Stimulated activated memory B cell treated with anti-CD40 and anti-IgM and Interleukin-4, amounts not matched to agents 10 μg/mL and 1 μg/mL and 100 μg/mL, for 72 hours (primary cell): Measurements from ENCODE around the gene RAI14.

Experiments
- ATAC-seq: fragments of 150-1000 bp; cut with Tn5 transposase; 2 replicates; pipeline ENCODE4 v1.10.0; 2021
- H3K27ac Mint-ChIP-seq: one replicate; pipeline ENCODE4 v1.8.0; 2022; ENCODE audit warnings: mild to moderate bottlenecking, mixed read lengths
- H3K27me3 Mint-ChIP-seq: one replicate; pipeline ENCODE4 v1.8.0; 2022; ENCODE audit warnings: mixed read lengths
- H3K36me3 Mint-ChIP-seq: one replicate; pipeline ENCODE4 v1.8.0; 2022; ENCODE audit warnings: mixed read lengths
- H3K4me1 Mint-ChIP-seq: one replicate; pipeline ENCODE4 v1.8.0; 2022; ENCODE audit warnings: mixed read lengths
- H3K4me3 Mint-ChIP-seq: one replicate; pipeline ENCODE4 v1.8.0; 2022; ENCODE audit warnings: mild to moderate bottlenecking, moderate library complexity, mixed read lengths
- H3K9me3 Mint-ChIP-seq: one replicate; pipeline ENCODE4 v1.8.0; 2022; ENCODE audit warnings: mixed read lengths

RAI14 gene

DNA sequence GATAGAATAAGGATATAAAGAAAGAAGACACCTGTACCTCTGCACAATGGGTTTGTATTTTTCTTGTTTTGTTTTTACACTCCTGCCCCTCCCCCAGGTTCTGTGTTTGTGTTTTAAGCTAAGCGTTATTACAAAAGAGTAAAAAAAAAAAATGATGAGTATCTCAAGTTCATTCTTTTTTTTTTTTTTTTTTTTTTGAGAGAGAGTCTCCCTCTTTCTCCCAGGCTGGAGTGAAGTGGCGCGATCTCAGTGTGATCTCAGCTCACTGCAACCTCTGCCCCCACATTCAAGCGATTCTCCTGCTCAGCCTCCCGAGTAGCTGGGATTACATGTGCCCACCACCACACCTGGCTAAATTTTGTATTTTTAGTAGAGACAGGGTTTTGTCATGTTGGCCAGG lies 29.4 kb upstream of the RAI14 start:
- Mint-ChIP-seq H3K4me1 (no peaks in the 10 kb centered on the region), H3K4me3 (no peak overlapping the region), H3K9me3 (peaks cover 10% of the 10 kb centered on the region), H3K27me3 (peaks cover 10% of the 10 kb centered on the region), H3K36me3 (no peaks in the 10 kb centered on the region), H3K27ac (no peak overlapping the region)
- ATAC-seq, result no peak

DNA sequence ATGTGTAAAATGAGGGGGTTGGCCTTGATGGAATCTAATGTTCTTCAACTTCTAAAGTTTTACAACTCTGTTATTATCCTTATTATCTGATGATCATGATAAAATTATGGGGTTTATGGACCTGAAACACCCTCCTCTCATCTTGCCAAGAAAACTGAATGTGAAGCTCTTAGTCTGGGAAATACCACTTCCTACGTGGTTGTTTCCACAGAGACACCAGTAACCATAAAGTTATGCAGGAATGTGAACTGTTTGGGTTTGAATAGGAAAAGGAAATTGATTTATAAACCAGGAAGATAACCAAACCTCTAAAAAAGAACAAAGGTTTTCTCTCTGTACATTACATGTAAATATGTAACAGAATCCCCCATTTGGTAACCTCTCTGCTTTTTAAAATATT lies 28.3 kb upstream of the RAI14 start:
- Mint-ChIP-seq H3K27me3 (peaks cover 2% of the 10 kb centered on the region), H3K36me3 (no peaks in the 10 kb centered on the region), H3K9me3 (peaks cover 10% of the 10 kb centered on the region), H3K4me1 (no peaks in the 10 kb centered on the region), H3K4me3 (no peak overlapping the region), H3K27ac (no peak overlapping the region)
- no peak for ATAC-seq

DNA sequence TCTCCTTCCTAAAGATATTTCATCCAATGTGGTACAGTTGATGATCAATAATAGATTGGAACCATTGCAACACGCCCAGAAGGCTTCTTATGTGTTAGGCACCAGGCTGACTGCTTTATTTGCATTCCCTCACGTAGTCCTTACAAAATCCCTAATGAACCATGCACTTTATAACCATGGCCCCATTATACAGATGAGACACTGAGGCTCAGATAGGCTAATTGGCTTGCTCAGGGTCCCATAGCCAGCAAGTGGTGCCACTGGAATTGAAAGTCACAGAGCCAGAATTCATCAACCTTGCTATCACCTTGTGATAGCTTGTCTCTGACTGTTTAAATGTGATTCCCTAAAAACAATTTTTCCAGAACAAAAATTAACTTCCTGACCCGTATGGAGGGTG lies 27.8 kb upstream of the RAI14 start:
- no peaks in the 10 kb centered on the region for H3K36me3 Mint-ChIP-seq
- H3K27me3 Mint-ChIP-seq, result no peaks in the 10 kb centered on the region
- ATAC-seq, result no peak
- H3K9me3 Mint-ChIP-seq, result peaks cover 10% of the 10 kb centered on the region
- no peak overlapping the region for H3K27ac Mint-ChIP-seq
- no peak overlapping the region for H3K4me3 Mint-ChIP-seq
- no peaks in the 10 kb centered on the region for H3K4me1 Mint-ChIP-seq

DNA sequence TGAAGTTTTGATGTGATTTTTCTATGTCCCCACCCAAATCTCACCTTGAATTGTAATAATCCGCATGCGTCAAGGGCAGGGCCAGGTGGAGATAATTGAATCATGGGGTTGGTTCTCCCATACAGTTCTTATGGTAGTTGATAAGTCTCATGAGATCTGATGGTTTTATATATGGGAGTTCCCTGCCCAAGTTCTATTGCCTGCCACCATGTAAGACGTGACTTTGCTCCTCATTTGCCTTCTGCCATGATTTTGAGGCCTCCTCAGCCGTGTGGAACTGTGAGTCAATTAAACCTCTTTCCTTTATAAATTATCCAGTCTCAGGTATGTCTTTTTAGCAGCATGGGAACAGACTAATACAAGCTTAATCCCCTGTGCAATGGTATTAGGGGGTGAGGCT lies 25.5 kb upstream of the RAI14 start:
- peaks cover 11% of the 10 kb centered on the region for H3K9me3 Mint-ChIP-seq
- H3K27ac Mint-ChIP-seq, result no peak overlapping the region
- no peaks in the 10 kb centered on the region for H3K36me3 Mint-ChIP-seq
- no peaks in the 10 kb centered on the region for H3K4me1 Mint-ChIP-seq
- no peak overlapping the region for H3K4me3 Mint-ChIP-seq
- ATAC-seq, result no peak
- H3K27me3 Mint-ChIP-seq, result no peaks in the 10 kb centered on the region

DNA sequence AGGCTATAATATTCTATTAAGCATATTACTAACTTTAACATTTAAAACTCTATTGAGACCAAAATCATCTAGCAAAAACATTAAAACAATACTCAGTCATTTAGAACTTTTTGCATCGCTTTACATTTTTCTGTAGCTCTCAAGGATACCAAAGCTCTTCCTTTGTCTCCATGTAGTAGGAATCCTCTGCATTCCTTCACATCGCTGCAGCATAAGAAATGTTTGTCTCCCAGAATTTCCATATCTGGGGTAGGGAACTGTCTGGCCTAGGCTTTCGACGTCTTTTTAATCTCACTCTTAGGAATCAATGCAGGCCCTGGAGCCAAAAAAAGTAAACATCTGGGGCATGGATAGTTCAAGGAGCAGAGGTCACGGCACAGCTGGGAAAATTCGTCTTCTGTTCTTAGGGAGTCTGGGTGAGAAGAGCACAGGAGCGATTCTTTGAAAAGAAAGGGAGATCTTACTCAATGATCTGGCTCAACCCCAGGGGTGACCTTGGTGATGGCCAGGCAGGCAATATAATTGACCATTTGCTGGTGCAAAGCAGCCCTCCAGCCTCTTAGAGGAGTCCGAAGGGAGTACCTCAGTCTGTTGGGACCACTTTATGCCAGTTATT lies 23.2 kb upstream of the RAI14 start:
- no peak overlapping the region for H3K4me3 Mint-ChIP-seq
- H3K4me1 Mint-ChIP-seq, result no peaks in the 10 kb centered on the region
- H3K27me3 Mint-ChIP-seq, result no peaks in the 10 kb centered on the region
- ATAC-seq, result no peak
- H3K9me3 Mint-ChIP-seq, result peaks cover 16% of the 10 kb centered on the region
- H3K36me3 Mint-ChIP-seq, result no peaks in the 10 kb centered on the region
- no peak overlapping the region for H3K27ac Mint-ChIP-seq

DNA sequence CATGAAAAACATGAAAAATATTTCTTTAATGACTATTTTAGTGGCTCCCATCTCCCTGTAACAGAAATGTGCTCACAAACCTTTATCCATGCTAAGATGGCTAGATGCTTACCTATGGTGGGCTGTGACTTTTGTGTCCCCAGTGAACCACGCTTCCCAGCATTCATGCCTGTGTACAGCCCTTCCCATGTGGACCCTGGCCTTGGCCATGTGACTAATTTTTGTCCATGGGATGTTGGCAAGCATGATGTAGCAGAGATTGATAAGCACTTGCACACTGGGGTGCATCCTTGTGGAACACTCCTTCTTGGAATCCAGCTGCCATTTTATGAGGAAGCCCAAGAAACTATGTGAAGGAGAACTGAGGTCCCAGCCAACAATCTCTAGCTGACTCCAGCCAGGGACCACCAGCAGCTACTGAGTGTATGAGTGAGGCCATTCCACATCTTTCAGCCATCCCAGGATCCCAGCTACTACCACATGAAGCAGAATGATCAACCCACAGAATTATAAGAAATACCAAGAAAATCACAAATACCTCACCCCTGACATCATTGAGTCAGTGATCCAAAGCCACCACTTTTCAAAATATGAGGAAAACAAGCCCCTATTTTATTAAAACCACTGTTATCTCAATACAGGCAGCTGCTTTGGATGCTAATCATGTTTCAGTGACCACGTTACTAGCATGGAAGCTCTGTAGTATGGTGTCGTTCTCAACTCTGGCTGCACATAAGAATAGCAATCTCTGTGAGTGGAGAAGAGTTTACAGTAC lies 16.1 kb upstream of the RAI14 start:
- peaks cover 16% of the 10 kb centered on the region for H3K27me3 Mint-ChIP-seq
- ATAC-seq, result no peak

DNA sequence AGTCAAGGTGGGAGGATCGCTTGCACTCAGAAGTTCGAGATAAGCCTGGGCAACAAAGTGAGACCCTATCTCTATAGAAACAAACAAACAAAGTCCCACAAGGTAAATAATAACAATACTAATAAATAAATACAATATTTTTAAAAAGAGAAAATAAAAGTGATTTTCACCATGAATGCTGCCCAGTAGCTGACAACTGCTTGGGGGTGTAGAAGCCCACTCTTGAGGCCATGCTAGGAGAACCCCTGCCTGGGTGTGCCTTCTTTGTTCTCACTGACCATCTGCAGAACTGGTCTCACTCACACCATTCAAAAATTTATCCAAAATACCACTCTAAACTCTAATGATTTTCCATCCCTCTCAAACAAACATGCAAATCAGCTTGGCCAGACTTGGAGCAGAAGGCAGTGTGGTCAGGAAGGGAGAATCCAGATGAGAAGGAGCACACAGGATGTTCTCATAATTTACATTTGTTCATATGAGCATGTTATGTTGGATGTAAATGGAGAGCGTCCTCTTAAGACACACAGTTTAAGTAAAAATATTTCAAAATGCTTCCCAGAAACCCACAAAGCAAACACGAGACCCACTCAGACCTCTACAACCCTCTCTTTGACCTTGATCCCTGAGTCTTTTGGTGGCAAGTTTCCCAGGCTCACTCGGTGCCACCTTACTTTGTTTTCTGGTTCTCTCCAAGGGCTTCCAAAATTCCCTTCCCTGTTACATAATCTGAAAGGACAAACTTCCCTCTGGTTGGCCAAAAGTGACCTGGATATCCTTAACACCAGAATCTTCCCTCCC lies 7.9 kb upstream of the RAI14 start:
- peaks cover 70% of the 10 kb centered on the region for H3K27me3 Mint-ChIP-seq
- ATAC-seq, result no peak
- no peak overlapping the region for H3K27ac Mint-ChIP-seq
- H3K4me3 Mint-ChIP-seq, result no peak overlapping the region
- H3K4me1 Mint-ChIP-seq, result no peaks in the 10 kb centered on the region
- H3K9me3 Mint-ChIP-seq, result no peaks in the 10 kb centered on the region
- H3K36me3 Mint-ChIP-seq, result no peaks in the 10 kb centered on the region

More for the DNA sequence above, 16.1 kb upstream of the RAI14 start:
- Mint-ChIP-seq H3K4me3 (no peak overlapping the region), H3K4me1 (no peaks in the 10 kb centered on the region), H3K27ac (no peak overlapping the region), H3K9me3 (peaks cover 6% of the 10 kb centered on the region), H3K36me3 (no peaks in the 10 kb centered on the region)

DNA sequence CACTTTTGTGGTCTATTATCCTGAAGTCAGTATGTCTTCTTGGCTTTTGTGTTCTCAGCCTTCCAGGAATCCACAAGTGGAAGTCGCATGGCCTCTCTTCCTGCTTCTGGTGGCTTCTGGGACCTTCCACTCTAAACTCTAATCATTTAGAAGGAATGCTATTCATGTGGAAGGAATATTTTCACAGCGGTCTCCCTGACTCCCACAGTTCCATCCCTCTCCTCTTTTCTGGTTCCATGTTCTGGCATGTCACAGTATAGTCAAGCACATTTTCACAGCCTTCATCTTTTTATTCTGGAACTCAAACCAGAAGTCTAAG lies 7.3 kb upstream of the RAI14 start:
- peaks cover 73% of the 10 kb centered on the region for H3K27me3 Mint-ChIP-seq
- no peak for ATAC-seq

DNA sequence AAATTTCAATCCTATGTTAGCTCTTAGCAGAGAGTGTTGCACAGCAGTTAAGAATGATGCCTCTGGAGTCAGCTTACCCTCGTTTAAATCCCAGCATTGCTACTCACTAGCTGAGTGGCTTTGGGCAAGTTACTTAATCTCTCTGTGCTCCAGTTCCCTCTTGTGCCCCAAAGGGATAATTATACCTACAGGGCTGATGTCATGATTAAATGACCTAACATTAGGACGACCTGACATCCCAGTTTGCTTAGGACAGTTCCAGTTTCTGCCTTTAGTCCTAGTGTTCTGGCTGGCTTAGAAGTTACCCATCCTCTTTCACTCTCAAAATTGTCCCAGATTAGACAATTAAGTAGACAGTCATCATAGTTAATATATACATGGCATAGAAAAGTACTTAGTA lies 4.3 kb upstream of the RAI14 start:
- Mint-ChIP-seq H3K27ac (no peak overlapping the region), H3K4me1 (peaks cover 10% of the 10 kb centered on the region), H3K9me3 (no peaks in the 10 kb centered on the region), H3K36me3 (no peaks in the 10 kb centered on the region), H3K27me3 (peaks cover 62% of the 10 kb centered on the region), H3K4me3 (no peak overlapping the region)
- no peak for ATAC-seq

More for the DNA sequence above, 7.3 kb upstream of the RAI14 start:
- Mint-ChIP-seq H3K9me3 (no peaks in the 10 kb centered on the region), H3K4me1 (no peaks in the 10 kb centered on the region), H3K36me3 (no peaks in the 10 kb centered on the region), H3K27ac (no peak overlapping the region), H3K4me3 (no peak overlapping the region)

DNA sequence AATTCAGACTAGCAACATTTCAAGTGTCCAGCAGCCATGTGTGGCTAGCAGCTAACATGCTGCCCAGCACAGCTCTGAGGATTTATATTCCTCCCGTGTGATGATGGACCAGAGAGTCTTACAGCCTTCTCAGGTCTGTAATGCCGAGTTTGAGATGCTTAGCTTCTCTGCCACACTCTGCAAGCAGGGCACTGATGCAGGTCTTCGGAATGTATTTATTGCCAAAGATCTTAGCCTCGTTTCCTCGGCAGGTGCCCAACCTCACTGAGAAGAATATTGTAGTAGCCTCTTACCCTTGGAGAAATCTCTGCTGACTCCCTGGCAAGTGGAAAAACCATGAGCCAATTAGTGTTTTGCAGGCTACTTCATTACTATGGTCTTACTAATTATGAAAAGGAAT lies 3.7 kb upstream of the RAI14 start:
- no peak overlapping the region for H3K4me3 Mint-ChIP-seq
- no peak for ATAC-seq
- peaks cover 13% of the 10 kb centered on the region for H3K4me1 Mint-ChIP-seq
- H3K27me3 Mint-ChIP-seq, result peaks cover 61% of the 10 kb centered on the region
- H3K9me3 Mint-ChIP-seq, result no peaks in the 10 kb centered on the region
- H3K36me3 Mint-ChIP-seq, result no peaks in the 10 kb centered on the region
- no peak overlapping the region for H3K27ac Mint-ChIP-seq

DNA sequence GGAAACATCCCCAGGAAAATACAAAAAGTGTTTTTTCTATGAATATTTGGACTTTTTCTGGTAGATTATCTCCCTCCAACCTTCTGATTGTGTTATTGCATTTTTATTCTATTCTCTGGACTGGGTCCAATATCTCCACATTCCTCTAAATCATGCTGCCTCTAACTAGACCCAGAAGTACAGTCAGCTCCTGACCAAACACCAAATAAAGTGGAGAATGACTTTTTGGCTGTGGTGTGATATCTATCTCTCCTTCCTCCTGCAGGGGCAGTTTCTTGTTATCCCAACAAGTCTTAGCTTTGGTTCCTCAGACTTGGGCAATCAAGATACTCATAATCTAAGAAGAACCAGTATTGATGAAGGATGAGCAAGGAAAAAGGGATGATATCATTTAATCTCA lies 3.2 kb upstream of the RAI14 start:
- Mint-ChIP-seq H3K9me3 (no peaks in the 10 kb centered on the region), H3K36me3 (no peaks in the 10 kb centered on the region), H3K27ac (no peak overlapping the region), H3K4me1 (peaks cover 17% of the 10 kb centered on the region), H3K4me3 (no peak overlapping the region), H3K27me3 (peaks cover 64% of the 10 kb centered on the region)
- no peak for ATAC-seq

DNA sequence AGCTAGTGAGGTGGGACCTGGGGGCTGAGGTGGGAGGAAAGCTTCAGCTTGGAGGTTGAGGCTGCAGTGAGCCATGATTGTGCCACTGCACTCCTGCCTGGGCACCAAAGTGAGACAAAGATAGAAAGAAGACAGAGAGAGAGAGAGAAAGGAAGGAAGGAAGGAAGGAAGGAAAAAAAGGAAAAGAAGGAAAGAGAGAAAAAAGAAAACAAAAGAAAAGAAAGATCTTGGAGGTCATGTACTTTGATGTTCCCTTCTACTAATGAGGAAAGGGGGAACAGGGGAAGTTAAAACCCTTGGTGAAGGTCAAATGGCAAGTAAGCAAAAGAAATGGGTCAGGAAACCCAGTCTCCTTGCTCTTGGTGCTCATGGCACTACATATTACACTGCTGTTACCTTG lies 2.4 kb upstream of the RAI14 start:
- H3K9me3 Mint-ChIP-seq, result no peaks in the 10 kb centered on the region
- H3K27ac Mint-ChIP-seq, result no peak overlapping the region
- H3K27me3 Mint-ChIP-seq, result peaks cover 64% of the 10 kb centered on the region
- H3K36me3 Mint-ChIP-seq, result no peaks in the 10 kb centered on the region
- ATAC-seq, result no peak
- no peak overlapping the region for H3K4me3 Mint-ChIP-seq
- peaks cover 19% of the 10 kb centered on the region for H3K4me1 Mint-ChIP-seq

DNA sequence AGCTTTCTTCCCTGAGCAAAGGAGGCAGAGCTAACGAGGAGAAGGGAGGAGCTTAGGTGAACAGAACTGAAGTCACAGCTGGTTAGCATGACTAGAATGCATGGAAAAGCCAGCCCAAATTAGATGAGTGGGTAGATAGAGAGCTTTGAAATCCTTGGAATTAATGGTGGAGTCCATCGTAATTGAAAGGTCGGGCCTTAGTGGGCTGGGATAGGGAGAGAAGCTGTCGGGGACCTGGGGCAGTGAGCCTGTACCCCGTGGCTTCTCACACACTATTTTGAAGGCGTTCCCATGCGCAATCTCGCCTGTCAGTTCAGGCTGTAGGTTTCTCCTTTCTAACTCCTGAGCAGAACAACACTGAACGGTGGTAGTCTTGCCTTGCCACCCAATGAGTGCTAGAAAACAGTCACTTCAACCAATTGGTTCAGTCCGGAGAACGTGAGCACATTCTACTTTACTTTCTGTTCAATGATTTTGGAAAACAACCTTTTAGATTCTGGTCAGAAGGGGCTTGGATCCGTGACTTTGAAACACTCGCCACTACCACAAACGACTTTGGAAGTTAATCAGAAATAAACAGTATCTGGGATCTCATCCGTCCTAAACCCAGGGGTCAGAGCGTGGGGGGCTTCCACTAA lies 655 bp upstream of the RAI14 start:
- Mint-ChIP-seq H3K27me3 (peaks cover 64% of the 10 kb centered on the region), H3K9me3 (no peaks in the 10 kb centered on the region), H3K4me3 (peak overlapping the region; percentile 80), H3K4me1 (peaks cover 19% of the 10 kb centered on the region), H3K27ac (peak overlapping the region; percentile 44), H3K36me3 (no peaks in the 10 kb centered on the region)
- peak; percentile 37 for ATAC-seq

DNA sequence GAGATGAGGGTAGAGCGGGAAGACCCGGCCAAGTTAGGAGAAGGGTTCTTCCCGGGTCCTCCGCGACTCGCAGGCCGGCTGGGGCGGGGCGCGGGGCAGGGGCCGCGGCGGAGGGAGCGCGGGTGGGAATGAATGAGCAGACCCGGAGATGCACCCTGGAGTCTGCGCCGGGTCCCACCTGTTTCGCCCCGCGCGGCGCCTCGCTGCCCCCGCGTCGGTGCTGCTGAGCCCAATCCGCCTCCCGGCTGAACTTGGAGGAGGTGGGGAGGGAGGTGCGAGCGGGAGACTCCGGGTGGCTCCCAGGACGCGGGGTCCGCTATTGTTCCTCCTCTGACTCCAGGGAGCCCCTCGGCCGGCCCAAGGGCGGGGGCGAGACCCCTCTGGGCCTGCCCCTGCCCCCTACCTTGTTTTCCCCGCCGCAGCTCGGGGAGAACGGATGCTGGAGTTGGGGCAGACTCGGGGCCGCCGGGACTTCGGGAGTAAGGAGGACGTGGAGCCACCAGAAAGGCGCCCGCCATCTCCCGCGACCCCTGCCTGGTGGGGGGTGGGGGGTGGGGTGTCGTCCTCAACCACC lies 659 bp downstream of the RAI14 start:
- peaks cover 75% of the 10 kb centered on the region for H3K27me3 Mint-ChIP-seq
- no peaks in the 10 kb centered on the region for H3K9me3 Mint-ChIP-seq
- peak overlapping the region; percentile 51 for H3K4me3 Mint-ChIP-seq
- H3K4me1 Mint-ChIP-seq, result peaks cover 19% of the 10 kb centered on the region
- H3K36me3 Mint-ChIP-seq, result no peaks in the 10 kb centered on the region
- ATAC-seq, result no peak
- H3K27ac Mint-ChIP-seq, result no peak overlapping the region

DNA sequence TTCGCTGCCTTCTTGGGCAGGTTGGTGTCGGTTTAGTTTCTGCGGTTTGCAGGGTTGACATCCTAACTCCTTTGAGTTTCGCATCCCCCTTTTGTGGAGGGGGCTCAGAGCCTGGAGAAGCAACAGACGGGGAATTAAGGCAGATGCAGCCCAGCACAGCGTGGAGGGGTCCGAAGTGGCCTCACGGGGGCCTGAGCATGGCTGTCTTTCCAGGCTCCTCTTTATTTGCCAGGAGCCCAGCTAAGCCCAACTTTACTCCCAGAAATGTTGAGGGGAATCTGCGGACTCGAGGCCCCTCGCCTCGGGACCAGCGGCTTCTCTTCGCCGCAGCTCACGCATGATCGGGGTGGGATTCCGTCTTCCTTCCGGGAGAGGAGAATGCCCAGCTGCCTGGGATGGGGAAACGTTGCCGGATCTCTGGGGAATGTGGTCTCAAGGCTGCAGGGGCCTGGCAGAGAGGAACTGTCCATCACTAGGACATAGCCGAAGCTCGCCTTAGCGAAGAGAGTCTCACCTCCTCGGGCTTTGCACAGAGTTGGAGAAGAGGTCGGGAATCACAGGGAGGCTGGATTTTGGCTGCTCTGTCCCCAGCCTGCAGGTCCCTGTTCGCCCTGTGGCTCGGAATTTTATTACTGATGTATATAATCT lies 1.3 kb downstream of the RAI14 start:
- Mint-ChIP-seq H3K9me3 (no peaks in the 10 kb centered on the region), H3K27ac (no peak overlapping the region), H3K4me3 (peak overlapping the region; percentile 35), H3K4me1 (peaks cover 19% of the 10 kb centered on the region), H3K27me3 (peaks cover 79% of the 10 kb centered on the region), H3K36me3 (no peaks in the 10 kb centered on the region)
- no peak for ATAC-seq
